ENCODE measurements around the gene GZMB.
"Not testable (repeated sequence)": the region's sequence is repeated elsewhere in the genome, so short reads cannot be mapped to it uniquely, and the experiment has no call there.

Gene GZMB

GRCh38 chr14:24659916-24660570 lies 26.1 kb upstream of the GZMB start:
- H3K27ac ChIP-seq = no peak overlapping the region
- TF ChIP-seq ZFX (IDR thresholded peaks at IDR 0.05; ENCODE audit: borderline replicate concordance) = no peak
- TF ChIP-seq, protein P1, sequence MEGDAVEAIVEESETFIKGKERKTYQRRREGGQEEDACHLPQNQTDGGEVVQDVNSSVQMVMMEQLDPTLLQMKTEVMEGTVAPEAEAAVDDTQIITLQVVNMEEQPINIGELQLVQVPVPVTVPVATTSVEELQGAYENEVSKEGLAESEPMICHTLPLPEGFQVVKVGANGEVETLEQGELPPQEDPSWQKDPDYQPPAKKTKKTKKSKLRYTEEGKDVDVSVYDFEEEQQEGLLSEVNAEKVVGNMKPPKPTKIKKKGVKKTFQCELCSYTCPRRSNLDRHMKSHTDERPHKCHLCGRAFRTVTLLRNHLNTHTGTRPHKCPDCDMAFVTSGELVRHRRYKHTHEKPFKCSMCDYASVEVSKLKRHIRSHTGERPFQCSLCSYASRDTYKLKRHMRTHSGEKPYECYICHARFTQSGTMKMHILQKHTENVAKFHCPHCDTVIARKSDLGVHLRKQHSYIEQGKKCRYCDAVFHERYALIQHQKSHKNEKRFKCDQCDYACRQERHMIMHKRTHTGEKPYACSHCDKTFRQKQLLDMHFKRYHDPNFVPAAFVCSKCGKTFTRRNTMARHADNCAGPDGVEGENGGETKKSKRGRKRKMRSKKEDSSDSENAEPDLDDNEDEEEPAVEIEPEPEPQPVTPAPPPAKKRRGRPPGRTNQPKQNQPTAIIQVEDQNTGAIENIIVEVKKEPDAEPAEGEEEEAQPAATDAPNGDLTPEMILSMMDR (IDR thresholded peaks at IDR 0.05) = no peak

DNA sequence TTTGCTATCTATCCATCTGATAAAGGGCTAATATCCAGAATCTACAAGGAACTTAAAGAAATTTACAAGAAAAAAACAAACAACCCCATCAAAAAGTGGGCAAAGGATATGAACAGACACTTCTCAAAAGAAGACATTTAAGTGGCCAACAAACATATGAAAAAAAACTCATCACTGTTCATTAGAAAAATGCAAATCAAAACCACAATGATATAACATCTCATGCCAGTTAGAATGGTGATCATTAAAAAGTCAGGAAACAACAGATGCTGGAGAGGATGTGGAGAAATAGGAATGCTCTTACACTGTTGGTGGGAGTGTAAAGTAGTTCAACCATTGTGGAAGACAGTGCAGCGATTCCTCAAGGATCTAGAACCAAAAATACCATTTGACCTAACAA lies 14.4 kb upstream of the GZMB start:
- not testable (repeated sequence) for H3K27ac ChIP-seq

GRCh38 chr14:24639905-24640304 lies 5.9 kb upstream of the GZMB start:
- TF ChIP-seq, protein P1 (IDR thresholded peaks at IDR 0.05) = no peak
- TF ChIP-seq ZFX (IDR thresholded peaks at IDR 0.05; ENCODE audit: borderline replicate concordance) = no peak
- H3K27ac ChIP-seq = no peak overlapping the region

DNA sequence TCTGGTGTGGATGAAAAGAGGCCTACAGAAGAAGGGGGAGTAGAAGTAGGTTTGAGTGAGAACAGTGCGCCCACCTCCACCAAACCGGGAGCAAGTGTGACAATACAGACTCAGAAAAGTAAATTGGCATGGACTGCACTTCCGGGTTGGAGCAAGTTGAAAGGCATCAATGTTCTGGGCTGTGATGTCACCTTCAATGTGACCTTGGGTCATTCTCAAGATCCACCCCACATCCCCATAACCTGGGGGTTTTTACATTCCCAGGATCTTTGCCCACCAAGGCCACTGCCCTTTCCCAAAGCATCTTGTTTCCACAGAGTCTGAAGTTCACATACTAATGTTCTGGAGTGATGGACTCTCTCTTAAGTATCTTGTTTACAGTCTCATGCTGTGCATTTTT lies 5.3 kb upstream of the GZMB start:
- no peak for TF ChIP-seq ZFX (IDR thresholded peaks at IDR 0.05; ENCODE audit: borderline replicate concordance)
- TF ChIP-seq, protein P1 (IDR thresholded peaks at IDR 0.05) = no peak
- no peak overlapping the region for H3K27ac ChIP-seq

GRCh38 chr14:24633353-24633752 lies 637 bp downstream of the GZMB start:
- TF ChIP-seq, protein P1 (IDR thresholded peaks at IDR 0.05) = no peak
- no peak for TF ChIP-seq ZFX (IDR thresholded peaks at IDR 0.05; ENCODE audit: borderline replicate concordance)
- no peak overlapping the region for H3K27ac ChIP-seq

- H3K27ac ChIP-seq = no peak overlapping the region
- TF ChIP-seq, protein P1 (IDR thresholded peaks at IDR 0.05) = no peak
- no peak for TF ChIP-seq ZFX (IDR thresholded peaks at IDR 0.05; ENCODE audit: borderline replicate concordance)
These were observed 1.2 kb downstream of the GZMB start for GRCh38 chr14:24632761-24633160.

DNA sequence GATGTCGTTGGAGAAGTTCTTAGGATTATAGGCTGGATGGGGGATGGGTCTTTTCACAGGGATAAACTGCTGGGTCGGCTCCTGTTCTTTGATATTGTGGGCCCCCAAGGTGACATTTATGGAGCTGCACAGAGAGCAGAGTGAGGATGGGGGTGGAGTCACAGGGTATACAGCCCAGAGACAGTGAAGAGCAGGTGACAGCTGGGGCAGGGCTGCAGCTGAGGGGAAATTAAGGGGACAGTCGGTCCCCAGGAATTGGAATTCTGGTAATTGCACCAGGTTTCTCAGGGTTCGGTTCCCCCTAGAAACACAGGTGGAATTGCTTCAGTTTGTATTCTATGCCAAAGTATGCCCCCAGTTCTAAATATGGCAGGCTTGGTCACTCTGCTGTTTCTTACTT lies 1.7 kb downstream of the GZMB start:
- H3K27ac ChIP-seq = no peak overlapping the region
- no peak for TF ChIP-seq ZFX (IDR thresholded peaks at IDR 0.05; ENCODE audit: borderline replicate concordance)

DNA sequence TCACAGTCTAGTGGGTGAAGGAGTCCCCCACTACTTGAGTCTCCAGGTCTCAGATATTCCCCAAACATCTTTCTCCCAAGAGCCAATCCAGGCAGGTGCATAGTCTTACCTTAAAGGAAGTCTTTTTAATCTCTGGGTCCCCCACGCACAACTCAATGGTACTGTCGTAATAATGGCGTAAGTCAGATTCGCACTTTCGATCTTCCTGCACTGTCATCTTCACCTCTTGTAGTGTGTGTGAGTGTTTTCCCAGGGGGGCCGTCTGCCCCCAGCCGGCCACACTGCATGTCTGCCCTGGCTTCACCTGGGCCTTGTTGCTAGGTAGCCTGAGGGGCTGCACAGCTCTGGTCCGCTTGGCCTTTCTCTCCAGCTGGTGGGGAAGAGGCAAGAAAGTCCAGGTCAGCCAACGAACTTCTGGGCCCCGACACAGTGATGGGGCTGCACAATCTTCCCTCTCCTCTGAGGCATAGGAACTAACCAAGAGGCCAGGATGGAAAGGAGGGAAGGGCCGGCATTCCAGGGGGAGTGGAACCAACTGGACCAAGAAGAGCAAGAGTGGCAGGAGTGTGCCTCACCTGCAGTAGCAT lies 2.1 kb downstream of the GZMB start:
- no peak overlapping the region for H3K27ac ChIP-seq
- TF ChIP-seq ZFX (IDR thresholded peaks at IDR 0.05; ENCODE audit: borderline replicate concordance) = no peak
- TF ChIP-seq, protein P1 (IDR thresholded peaks at IDR 0.05) = no peak

Data from 22Rv1 (cell line).